Renal cortex interstitium (tissue), 15 donors: ENCODE results near the gene MMP1. TPM values are rescaled to one million over a fixed set of nuclear protein-coding genes. Genes with fewer than 3 reads are reported as not detected.
A peak's percentile ranks its signal among the peaks of the same experiment; 100 is the strongest.

Source experiments
- DNase-seq, 11 donors: peaks; one replicate each; pipeline ENCODE4 v3.0.0-alpha.2; 2013; ENCODE audit warnings: low read depth in 9 of 11, low spot score in 4 of 11; ENCODE audit errors: extremely low read depth in 1 of 11
- long read RNA-seq, 16 experiments: transcript quantifications; one replicate each; lab custom pipeline, GENCODE V29; 2026
- polyA plus RNA-seq, 3 donors: library from polyadenylated mRNA; unstranded; fragments of 120-200 nt; gene quantifications; one replicate each; pipeline ENCODE4 v1.2.1, GENCODE V29; 2013; ENCODE audit not compliant: insufficient read length in 3 of 3

The MMP1 gene
- under 1 TPM in 2 of 3 donors, not detected in 1; 0.17 to 0.48 TPM for polyA plus RNA-seq
- long read RNA-seq, donor 1: 0 reads
- long read RNA-seq, donor 2: 0 reads
- long read RNA-seq, donor 3: 0 reads
- long read RNA-seq, donor 4: 0 reads
- long read RNA-seq, donor 5: 0 reads
- long read RNA-seq, donor 6: 0 reads
- long read RNA-seq, donor 7: 0 reads
- long read RNA-seq, donor 8: 0 reads
- long read RNA-seq, donor 9: 0 reads
- long read RNA-seq, donor 10: 0 reads
- long read RNA-seq, donor 11: 0 reads
- long read RNA-seq, donor 12: 0 reads
- long read RNA-seq, donor 13: 0 reads
- long read RNA-seq, donor 14: 0 reads
- long read RNA-seq, donor 15: 0 reads
- long read RNA-seq, donor 16: 0 reads

- DNase-seq: no peak
These were observed at the start of gene MMP1 for GRCh38 chr11:102798012-102798746. Gene MMP1 (minus strand): TSS chr11:102798160. CDS start chr11:102798092, 68 bp downstream.

GRCh38 chr11:102846292-102846691, 48.3 kb upstream of the MMP1 start:
- DNase-seq: no peak

GRCh38 chr11:102843489-102843888, 45.5 kb upstream of the MMP1 start, which contains the start of gene MMP3:
Gene MMP3 (minus strand): TSS chr11:102843609. CDS start chr11:102843546, 63 bp downstream.
- DNase-seq: no peak

DNA sequence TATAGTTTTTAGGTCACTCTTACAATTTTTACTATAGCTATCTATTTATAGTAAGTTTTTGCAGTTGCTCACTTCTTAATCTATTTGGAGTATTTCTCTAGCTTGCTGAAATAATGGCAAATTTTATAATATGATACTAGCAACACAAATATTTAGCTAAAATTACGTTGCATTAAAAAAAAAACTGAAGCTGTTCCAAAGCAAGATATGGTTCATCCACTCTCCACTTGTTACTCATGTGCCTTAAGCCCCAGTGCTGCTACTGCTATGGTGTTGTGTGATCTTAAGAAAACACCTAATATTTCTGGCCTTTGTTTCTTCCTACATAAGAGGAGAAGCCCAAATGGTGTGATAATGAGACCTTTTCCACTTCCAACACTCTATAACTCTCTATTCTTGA, 45.0 kb upstream of the MMP1 start:
- no peak for DNase-seq

DNA sequence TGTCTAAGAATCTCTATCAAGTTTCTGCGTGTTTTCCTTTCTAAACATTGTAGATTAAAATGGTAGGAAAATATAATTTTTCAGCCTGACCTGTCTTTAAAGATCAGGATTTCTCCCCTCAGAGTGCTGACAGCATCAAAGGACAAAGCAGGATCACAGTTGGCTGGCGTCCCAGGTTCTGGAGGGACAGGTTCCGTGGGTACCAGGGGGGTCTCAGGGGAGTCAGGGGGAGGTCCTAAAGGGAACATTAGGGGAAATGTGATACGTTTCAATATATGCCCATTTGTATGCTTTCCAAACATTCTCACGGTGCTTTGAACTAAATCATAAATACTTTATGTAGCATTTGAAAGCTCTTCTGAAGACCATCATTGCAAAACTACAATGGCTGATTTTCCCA, 42.1 kb upstream of the MMP1 start:
- DNase-seq: no peak

DNA sequence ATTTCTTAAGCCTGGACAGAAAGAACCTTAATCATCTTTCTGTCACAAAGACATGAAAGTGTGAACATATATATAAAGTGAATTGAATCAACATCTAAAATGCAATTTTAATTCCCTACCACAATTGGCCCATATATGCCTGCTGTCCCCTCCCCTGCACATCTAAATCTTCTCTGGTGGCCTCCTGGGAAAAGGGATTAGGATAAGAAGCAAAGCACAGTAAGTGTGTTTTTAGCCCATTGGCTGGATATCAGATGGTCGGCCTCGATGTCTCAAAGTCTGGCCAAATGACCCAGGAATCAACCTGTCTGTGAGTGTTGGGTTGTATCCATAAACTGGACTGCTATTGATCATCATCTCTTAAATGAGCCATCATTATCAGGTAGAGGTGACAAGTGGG, 39.7 kb upstream of the MMP1 start:
- DNase-seq: no peak

GRCh38 chr11:102837156-102837555, 39.2 kb upstream of the MMP1 start:
- DNase-seq: no peak

DNA sequence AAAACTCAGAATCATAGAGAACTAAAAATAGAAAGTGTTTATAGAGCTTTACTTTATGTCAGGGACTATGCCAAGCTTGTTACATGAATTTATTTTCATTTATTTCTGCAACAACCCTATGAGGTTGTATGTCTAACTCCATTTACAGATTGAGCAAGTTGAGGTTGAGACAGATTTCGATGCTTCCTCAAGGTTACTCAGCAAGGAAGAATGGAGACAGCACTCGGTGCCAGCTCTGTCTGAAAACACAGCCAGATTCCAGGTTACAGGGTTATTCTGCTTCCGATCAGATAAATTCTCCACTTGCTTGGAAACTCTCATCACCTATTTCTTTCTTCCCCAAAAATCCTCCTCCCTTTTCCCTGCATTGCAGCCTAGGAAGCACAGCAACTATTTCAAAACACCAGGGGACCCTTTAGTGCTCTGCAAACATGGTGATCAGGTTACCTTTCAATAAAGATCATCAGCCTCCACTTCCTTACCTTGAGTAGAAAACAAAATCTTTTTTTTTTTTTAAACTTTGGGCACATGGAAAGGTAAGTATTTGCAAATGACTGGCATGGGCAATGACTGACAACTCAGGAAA, 38.4 kb upstream of the MMP1 start:
- no peak for DNase-seq

DNA sequence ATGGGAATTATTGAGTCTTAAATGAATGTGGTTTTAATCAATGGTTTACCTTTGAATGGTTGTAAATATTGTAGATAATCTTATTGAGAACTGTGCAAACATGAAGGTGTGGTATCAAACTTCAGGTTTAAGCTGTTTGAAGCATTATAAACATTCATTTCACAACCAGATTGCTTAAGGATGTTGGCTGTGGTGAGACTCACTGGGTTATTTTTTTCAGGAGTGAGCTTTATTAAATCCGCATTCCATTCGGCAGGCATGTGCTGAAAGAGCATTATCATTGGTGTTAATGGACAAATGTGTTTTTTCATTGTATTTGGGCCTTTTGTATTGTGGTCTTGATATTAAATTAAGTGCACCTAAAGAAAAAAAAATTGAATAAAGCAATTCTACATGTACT, 35.8 kb upstream of the MMP1 start:
- DNase-seq: no peak

- no peak for DNase-seq
These were observed 34.7 kb upstream of the MMP1 start for GRCh38 chr11:102832612-102833011.

DNA sequence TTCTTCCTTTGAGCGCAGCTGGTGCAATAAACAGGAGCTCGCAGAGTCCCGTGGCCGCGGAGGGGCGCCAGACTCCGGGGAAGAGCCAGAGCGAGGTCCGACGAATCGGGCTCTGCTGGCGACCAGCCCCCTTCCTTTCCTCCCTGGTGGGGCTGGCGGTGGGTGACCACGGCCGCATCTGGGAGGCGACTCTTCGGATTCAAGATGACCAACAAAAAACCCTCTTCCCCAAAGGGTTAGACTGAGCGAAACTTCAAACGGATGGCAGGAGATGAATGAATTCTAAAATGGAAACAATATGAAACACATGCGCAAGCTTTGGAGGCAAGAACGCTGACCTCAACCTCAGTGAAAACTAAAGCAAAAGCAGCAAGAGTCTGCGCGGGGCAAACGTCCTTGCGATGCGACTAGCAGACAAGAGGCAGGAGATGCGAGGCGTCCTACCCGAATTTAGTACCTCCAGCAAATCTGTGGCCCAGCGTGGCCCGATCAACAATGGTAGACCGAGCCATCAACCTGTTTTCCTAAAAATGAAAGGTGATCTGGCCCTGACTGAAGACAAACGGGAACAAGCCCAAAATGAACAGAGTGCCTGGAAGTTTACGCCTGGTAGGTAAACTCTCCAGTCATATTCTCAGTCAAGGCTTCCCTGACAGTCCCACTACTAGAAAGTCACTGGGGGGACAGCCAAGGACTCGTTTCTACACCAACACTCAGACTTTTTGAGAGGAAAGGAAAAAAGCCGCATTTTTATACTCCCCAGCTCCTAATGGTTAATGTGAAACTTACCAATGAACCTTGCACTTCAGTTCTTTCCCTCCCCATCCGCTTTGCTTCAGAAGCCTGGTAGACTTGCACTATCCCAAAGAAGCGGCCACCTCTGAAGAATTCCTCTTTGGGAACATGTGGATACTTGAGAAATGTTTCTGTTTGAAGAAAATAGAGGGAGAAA, 33.8 kb upstream of the MMP1 start:
- peak in 10 of 11 donors; percentile 6 to 38 (median 26) for DNase-seq

DNA sequence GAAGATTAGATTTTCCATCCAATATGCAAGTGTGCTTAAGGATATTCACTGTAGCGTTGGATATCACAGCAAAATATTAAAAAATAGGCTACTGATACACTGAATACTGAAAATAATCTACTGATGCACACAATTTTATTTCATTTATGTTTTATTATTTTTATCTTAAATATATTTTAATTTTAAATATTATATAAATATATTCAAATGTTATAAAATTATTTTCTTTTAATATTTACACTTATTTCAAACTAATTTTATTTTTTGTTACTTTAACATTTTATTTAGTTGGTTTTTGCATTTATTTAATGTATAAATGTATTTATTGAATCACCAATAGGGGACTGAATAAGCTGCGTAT, 33.1 kb upstream of the MMP1 start:
- DNase-seq: no peak

DNA sequence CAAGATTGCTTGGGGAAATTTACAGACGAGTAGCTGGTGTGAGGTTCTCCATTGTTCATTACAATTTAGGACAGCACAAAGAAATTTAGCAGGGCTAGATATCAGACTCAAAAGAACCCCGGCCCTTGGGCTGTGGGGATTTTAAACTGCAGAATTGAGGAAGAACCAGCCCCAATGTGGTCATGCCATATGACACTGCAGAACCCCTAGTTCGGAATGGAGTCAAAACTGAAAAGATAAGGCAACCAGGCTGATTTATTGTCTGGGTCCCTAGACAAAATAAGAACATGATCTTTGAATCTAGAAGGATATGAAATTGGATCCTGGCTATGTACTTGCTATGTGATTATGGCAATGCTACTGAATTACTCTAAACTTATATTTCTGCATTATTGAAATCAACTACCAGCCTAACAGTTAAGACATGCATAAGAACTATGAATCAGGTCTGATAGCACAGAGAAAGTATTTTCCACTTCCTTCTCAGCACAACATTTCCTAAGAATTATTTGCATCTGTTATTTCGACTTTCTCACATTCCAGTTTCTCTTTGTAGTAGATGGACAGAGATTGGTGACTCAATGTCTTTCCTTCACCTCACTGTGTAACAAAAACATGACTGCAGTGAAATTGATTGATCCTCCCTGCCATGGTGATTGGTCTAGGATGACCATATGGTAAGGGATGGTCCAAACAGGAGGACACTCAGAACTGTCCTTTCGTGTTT, 32.2 kb upstream of the MMP1 start:
- no peak for DNase-seq

DNA sequence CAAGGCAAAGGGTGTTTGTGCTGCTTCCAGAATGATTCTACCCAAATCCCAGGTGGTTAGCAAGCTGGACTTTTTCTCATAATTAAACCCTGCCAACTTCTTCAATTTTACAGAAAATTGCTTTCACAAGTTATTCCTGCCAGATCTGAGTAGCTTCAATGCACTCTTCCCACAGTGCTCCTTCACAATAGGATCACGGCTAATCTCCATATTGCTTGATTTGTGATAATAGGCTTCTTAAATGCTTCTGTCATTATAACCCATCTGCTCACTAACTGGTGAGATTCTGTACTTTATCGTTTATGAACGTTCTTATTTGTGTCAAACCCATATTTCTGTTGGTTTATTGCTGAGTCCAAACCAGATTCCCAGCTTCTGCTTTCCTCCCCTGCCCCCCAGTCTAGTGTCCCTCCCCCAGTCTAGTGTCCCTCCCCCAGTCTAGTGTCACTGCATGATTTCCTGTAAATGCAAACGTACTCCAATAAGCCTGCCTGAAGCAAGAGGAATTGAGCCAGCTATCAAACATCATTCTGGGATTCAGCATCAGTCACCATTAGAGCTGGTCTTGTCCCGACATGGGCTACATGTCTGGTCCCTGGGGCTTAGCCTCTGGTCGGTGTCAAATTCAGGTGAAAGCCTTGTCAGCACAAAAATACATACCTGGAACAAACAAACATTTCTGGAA, 31.5 kb upstream of the MMP1 start:
- DNase-seq: no peak

DNA sequence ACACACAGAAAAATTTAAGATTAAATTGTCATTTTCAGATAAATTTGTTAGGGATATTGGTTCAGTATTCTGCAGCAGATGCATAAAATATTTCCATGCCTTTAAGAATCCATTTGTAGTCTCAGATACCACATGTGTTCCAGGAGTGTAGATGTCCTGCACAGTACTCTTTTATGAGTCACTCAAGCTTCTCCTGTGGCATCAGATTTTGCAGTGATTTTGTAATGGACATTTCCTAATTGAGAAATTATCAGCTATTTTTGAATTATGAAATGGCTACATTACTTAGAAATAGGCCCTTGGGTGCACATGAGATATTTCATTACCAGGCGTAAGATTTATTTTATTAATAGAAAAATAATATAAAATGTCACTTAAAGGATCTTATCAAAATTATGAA, 26.6 kb upstream of the MMP1 start:
- DNase-seq: no peak

DNA sequence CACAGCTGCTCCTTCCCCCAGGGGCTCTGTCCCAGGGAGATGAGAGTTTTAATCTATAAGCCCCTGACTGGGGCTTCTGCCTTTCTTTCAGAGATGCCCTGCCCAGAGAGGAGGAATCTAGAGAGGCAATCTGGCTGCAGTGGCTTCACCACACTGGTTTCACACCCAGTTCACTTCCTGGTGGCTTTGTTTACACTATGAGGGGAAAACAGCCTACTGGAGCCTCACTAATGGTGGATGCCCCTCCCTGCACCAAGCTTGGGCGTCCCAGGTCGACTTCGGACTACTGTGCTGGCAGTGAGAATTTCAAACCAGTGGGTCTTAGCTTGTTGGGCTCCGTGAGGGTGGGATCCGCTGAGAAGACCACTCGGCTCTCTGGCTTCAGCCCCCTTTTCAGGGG, 21.5 kb upstream of the MMP1 start:
- DNase-seq: no peak

DNA sequence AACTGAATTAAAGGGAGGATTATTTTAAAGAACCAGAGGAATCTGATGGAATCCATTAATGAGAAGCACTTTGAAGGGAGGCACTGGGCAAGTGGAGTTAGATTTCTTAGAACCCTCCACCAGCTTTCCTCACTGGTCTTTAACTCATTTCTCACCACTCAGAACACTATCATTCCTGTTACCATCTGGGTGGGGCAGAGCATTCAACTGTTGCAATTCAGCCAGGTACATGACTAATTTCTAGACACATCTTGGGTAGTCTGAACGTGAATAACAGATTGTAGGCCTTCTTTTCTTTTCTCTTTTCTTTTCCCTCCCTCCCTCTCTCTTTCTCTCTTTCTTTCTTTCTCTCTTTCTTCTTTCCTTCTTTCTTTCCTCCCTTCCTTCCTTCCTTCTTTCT, 15.5 kb upstream of the MMP1 start:
- DNase-seq: no peak

DNA sequence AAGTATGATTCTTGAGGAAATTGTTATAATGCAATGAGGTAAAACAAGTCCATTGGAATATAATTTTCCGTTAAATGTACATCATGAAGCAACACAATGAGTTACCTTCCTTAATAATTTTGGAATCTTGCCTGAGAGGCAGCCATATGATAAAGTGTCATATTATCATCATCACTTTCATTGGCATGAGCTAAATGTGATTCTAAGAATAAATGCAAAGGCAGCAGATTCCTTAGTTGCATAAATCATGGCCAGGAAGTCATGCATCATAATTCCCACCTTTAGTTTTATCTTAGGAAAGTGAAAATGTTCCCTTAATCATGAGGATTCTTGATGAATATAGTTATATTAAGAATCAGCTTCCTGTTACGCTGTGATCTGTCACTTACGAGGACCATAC, 14.2 kb upstream of the MMP1 start:
- DNase-seq: no peak
